CD14-positive monocyte (primary cell): ENCODE data around the gene GBX1. TPM values are rescaled to one million over a fixed set of nuclear protein-coding genes. Genes with fewer than 3 reads are reported as not detected.

ENCODE experiments used
- DNase-seq, 3 donors: peaks; one replicate each; pipeline ENCODE4 v3.0.0-alpha.2; 2011 to 2022
- H2AFZ ChIP-seq: 2 replicates; pipeline ENCODE4 v1.6.0; 2012; ENCODE audit warnings: mild to moderate bottlenecking, low read depth, low read length, inconsistent platforms; ENCODE audit not compliant: insufficient read depth, poor library complexity, severe bottlenecking
- H3K27ac ChIP-seq, 2 donors: 1 replicate in 1 of 2; 2 replicates in 1 of 2; pipeline ENCODE4 v1.5.1; 2012 to 2013; ENCODE audit warnings: low read length in 2 of 2, control low read depth in 1 of 2, inconsistent platforms in 1 of 2, low read depth in 1 of 2, mild to moderate bottlenecking in 1 of 2
- H3K27me3 ChIP-seq, 2 donors: one replicate each; pipeline versions ENCODE4 v1.6.0 to v1.6.1; 2011 to 2013; ENCODE audit warnings: low read length in 2 of 2; ENCODE audit not compliant: control insufficient read depth in 2 of 2, insufficient read depth in 2 of 2
- H3K36me3 ChIP-seq, 2 donors: replicated peaks in 1 of 2; 1 replicate in 1 of 2; 2 replicates in 1 of 2; pipeline versions ENCODE4 v1.5.1 to v1.6.1; 2012 to 2013; ENCODE audit warnings: low read length in 2 of 2, control low read depth in 1 of 2, inconsistent platforms in 1 of 2, mild to moderate bottlenecking in 1 of 2; ENCODE audit not compliant: insufficient read depth in 2 of 2, control insufficient read depth in 1 of 2
- H3K4me1 ChIP-seq, 2 donors: 1 replicate in 1 of 2; 2 replicates in 1 of 2; pipeline versions ENCODE4 v1.5.1 to v1.6.1; 2012 to 2013; ENCODE audit warnings: low read length in 2 of 2, control low read depth in 1 of 2, inconsistent platforms in 1 of 2, mild to moderate bottlenecking in 1 of 2, moderate library complexity in 1 of 2; ENCODE audit not compliant: insufficient read depth in 2 of 2, control insufficient read depth in 1 of 2
- H3K4me2 ChIP-seq: replicated peaks from 2 replicates; pipeline ENCODE3; 2012; ENCODE audit warnings: low read length, moderate library complexity, mild to moderate bottlenecking; ENCODE audit not compliant: poor library complexity, severe bottlenecking; ENCODE audit errors: extremely low read depth
- H3K4me3 ChIP-seq, 3 experiments: fragments of 200-600 bp in 1 of 3; sonication (generic) in 1 of 3; replicated peaks in 1 of 3; 1 replicate in 2 of 3; 2 replicates in 1 of 3; pipeline ENCODE4 v1.5.1; 2011 to 2013; ENCODE audit warnings: low read length in 3 of 3, mild to moderate bottlenecking in 3 of 3, control low read depth in 2 of 3, low read depth in 2 of 3, inconsistent platforms in 1 of 3, moderate library complexity in 1 of 3
- H3K79me2 ChIP-seq: 2 replicates; pipeline ENCODE4 v1.6.0; 2012; ENCODE audit warnings: mild to moderate bottlenecking, control low read depth, inconsistent platforms, low read length, moderate library complexity; ENCODE audit not compliant: insufficient read depth
- H3K9ac ChIP-seq: 2 replicates; pipeline ENCODE4 v1.6.0; 2017; ENCODE audit warnings: low read length, mild to moderate bottlenecking; ENCODE audit not compliant: insufficient read depth, poor library complexity, severe bottlenecking
- H3K9me3 ChIP-seq, 2 donors: replicated peaks in 1 of 2; 1 replicate in 1 of 2; 2 replicates in 1 of 2; pipeline versions ENCODE4 v1.5.1 to v1.6.1; 2012 to 2013; ENCODE audit warnings: low read length in 2 of 2, control low read depth in 1 of 2; ENCODE audit not compliant: control insufficient read depth in 1 of 2, insufficient read depth in 1 of 2
- H4K20me1 ChIP-seq: 2 replicates; pipeline ENCODE4 v1.6.0; 2012; ENCODE audit warnings: mild to moderate bottlenecking, low read length, control low read depth, moderate library complexity; ENCODE audit not compliant: insufficient read depth
- H3K27ac Mint-ChIP-seq, 7 donors: one replicate each; pipeline ENCODE4 v1.8.0; 2020; ENCODE audit warnings: mild to moderate bottlenecking in 7 of 7, mixed read lengths in 7 of 7, moderate library complexity in 6 of 7, inconsistent platforms in 2 of 7
- H3K27me3 Mint-ChIP-seq, 3 donors: one replicate each; pipeline ENCODE4 v1.8.0; 2021 to 2022; ENCODE audit warnings: low read depth in 3 of 3, mild to moderate bottlenecking in 3 of 3, mixed read lengths in 3 of 3, moderate library complexity in 3 of 3, inconsistent platforms in 1 of 3
- H3K36me3 Mint-ChIP-seq, 2 donors: one replicate each; pipeline ENCODE4 v1.8.0; 2020; ENCODE audit warnings: mixed read lengths in 2 of 2, inconsistent platforms in 1 of 2, mild to moderate bottlenecking in 1 of 2
- H3K4me1 Mint-ChIP-seq: one replicate; pipeline ENCODE4 v1.8.0; 2020; ENCODE audit warnings: mild to moderate bottlenecking, mixed read lengths
- H3K4me3 Mint-ChIP-seq, 2 donors: one replicate each; pipeline ENCODE4 v1.8.0; 2020; ENCODE audit warnings: mild to moderate bottlenecking in 2 of 2, mixed read lengths in 2 of 2, moderate library complexity in 1 of 2
- H3K9me3 Mint-ChIP-seq, 7 donors: one replicate each; pipeline ENCODE4 v1.8.0; 2020 to 2022; ENCODE audit warnings: mixed read lengths in 7 of 7, mild to moderate bottlenecking in 6 of 7, moderate library complexity in 6 of 7, inconsistent platforms in 2 of 7
- CTCF ChIP-seq: fragments of 200-600 bp; IDR thresholded peaks from one replicate; pipeline ENCODE4 v1.8.0; 2022; ENCODE audit warnings: antibody characterized with exemption, mild to moderate bottlenecking
- WGBS: methylation state at CpG from one replicate; pipeline ENCODE4 v1.1.5; 2013; ENCODE audit warnings: missing lambda C conversion rate; ENCODE audit not compliant: insufficient coverage; 5-methylcytosine and 5-hydroxymethylcytosine counted together
- intact Hi-C, 2 donors: fragments of 100-400 bp; cut with micrococcal nuclease; formaldehyde crosslinking; loops; one replicate each; pipeline versions ENCODE4 v1.15.0 to v1.15.1; 2023
- polyA plus RNA-seq, 3 donors: library from polyadenylated mRNA; depleted of rRNA in 1 of 3; unstranded in 2 of 3; stranded (reverse) in 1 of 3; fragments of 300-500 nt in 2 of 3; fragments of >200 nt in 1 of 3; fragmentation: Illumina TruSeq in 2 of 3; gene quantifications; 1 replicate in 2 of 3; 2 replicates in 1 of 3; pipeline ENCODE4 v1.2.3, GENCODE V29; 2012 to 2021

GBX1 gene
- polyA plus RNA-seq, 3 donors = not detected

GRCh38 chr7:151204383-151205032 lies 37.0 kb upstream of the GBX1 start:
- no peaks in the 10 kb centered on the region for H3K4me1 Mint-ChIP-seq
- no peak overlapping the region for H3K4me3 ChIP-seq
- peaks cover 3 to 11% of the 10 kb centered on the region in 2 donors for H3K27me3 ChIP-seq
- no peak overlapping the region for H3K27ac Mint-ChIP-seq
- H3K9me3 Mint-ChIP-seq = peaks cover 0 to 4% (median 0%) of the 10 kb centered on the region in 7 donors
- no peaks in the 10 kb centered on the region for H3K36me3 ChIP-seq
- no peaks in the 10 kb centered on the region for H3K9me3 ChIP-seq
- no peaks in the 10 kb centered on the region for H3K36me3 Mint-ChIP-seq
- no peak overlapping the region for H3K4me2 ChIP-seq
- no peak overlapping the region for H3K4me3 Mint-ChIP-seq
- intact Hi-C loops = no loop called here
- H3K27me3 Mint-ChIP-seq = peaks cover 35 to 58% (median 36%) of the 10 kb centered on the region in 3 donors
- H3K9ac ChIP-seq = no peak overlapping the region
- H4K20me1 ChIP-seq = peaks cover 3% of the 10 kb centered on the region
- no peak for DNase-seq
- no peak overlapping the region for H3K27ac ChIP-seq
- H2AFZ ChIP-seq = no peak overlapping the region
- WGBS = 82% methylated on average over 46 of the region's 48 CpGs
- H3K79me2 ChIP-seq = no peaks in the 10 kb centered on the region
- TF ChIP-seq CTCF = no peak
- no peaks in the 10 kb centered on the region for H3K4me1 ChIP-seq

DNA sequence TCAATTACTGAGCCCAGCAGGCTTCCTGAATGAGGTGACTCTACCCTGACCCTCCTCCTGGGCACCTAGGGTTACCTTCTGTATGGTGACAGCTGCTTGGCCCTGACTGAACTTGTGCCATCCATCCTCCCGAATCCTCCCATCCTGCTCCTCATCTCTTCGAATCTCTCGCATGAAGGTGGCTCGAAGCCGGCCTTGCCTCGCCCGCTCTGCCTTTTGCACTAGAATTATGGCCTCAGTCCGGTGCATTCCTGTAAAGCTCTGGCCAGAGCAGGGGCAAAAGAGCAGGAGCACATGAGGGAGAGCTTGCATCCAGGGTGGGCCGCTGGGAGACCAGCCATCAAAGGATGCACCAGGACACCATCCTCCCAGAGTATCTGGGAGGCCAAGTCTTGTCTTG lies 35.3 kb upstream of the GBX1 start:
- no peaks in the 10 kb centered on the region for H3K36me3 Mint-ChIP-seq

More for the DNA sequence above, 35.3 kb upstream of the GBX1 start:
- Histone ChIP-seq H3K4me2 (no peak overlapping the region), H3K36me3 (no peaks in the 10 kb centered on the region), H3K27ac (no peak overlapping the region), H3K4me3 (no peak overlapping the region), H3K9me3 (no peaks in the 10 kb centered on the region), H3K79me2 (no peaks in the 10 kb centered on the region), H3K27me3 (peaks cover 3 to 11% of the 10 kb centered on the region in 2 donors), H4K20me1 (no peaks in the 10 kb centered on the region), H3K9ac (no peak overlapping the region), H2AFZ (no peak overlapping the region), H3K4me1 (no peaks in the 10 kb centered on the region)
- Mint-ChIP-seq H3K27ac (no peak overlapping the region), H3K9me3 (peaks cover 0 to 4% (median 0%) of the 10 kb centered on the region in 7 donors), H3K4me3 (no peak overlapping the region), H3K4me1 (no peaks in the 10 kb centered on the region), H3K27me3 (peaks cover 31 to 51% (median 32%) of the 10 kb centered on the region in 3 donors)
- intact Hi-C loops = no loop called here
- no peak for TF ChIP-seq CTCF
- DNase-seq = no peak
- WGBS = 96% methylated on average over 9 of the region's 9 CpGs
